GDM1 (cell line): ENCODE results near the gene KISS1.

ENCODE experiments used
- DNase-seq: peaks from one replicate; lab custom pipeline; 2025; lab: John Stamatoyannopoulos, UW

Gene KISS1

DNA sequence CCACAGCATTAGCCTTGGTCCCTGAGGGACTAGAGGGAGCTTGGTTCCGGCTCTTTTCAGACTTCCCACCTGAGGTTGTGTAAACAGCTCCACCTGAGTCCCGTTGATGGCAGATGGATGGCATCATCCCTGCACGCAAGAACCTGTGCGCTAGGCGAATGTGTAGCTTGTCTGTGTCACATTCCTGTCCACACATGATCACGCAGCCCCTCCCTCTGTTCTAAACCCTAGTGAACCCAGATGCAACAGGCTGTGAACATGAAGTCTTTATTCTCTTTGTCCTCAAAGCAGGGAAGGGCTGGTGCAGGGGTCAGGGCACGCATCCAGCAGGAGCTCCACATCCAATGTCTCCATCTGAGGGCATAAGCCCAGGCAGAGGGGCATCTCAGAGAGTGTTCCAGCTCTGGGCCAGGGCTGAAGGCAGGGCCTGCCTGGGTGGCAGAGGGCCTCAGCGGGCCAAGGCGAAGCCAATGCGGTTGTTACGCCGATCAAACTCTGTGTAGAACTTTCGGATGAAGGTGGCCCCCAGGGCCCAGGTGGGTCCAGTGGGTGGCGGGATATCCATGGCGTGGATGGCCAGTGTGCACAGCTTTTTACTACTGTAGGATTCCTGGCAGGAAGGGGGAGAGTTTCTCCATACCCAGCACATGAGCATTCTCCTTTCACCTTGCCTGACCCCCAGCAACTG is 41.6 kb downstream of the KISS1 start:
- DNase-seq: no peak

GRCh38 chr1:204153667-204154066 is 42.6 kb downstream of the KISS1 start:
- DNase-seq: no peak

GRCh38 chr1:204152310-204153044 is 43.8 kb downstream of the KISS1 start:
- no peak for DNase-seq

DNA sequence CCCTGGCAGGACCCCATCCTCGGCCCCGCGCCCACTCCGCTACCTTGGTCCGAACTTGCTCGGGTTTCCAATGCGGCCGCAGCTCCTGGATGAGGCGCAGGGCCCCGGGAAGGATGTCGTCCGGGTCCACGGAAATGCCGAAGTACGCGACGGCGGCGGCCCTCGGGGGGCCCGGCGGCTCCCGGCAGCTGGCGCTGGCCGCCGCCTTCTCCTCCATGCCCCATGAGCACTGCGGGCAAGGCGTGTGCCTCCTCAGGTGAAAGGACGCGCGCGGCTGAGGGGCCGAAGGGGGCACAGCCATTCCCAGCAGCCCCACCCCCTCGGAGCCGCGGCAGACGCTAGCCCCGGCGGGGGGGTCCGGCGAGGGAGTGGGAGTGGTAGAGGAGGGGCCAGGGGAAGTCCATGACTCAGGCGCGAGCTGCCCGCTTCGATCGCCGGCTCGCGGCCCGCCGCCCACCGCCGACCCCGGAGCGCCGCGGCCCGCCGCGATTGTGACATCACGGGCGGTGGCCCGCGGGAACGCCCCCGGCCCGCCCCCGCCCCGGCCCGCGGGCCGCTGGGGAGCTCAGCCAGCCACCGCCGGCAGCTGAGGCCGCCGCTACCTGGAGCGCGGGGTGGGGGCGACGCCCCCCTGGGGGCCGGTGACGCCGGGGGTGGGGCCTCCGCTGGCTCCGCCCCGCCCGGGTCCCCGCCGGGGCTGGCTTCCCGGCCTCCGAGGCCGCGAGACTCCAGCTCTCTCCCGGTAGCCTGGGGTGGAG is 44.6 kb downstream of the KISS1 start, which contains the start of gene ETNK2:
Gene ETNK2 (minus strand): TSS at position 493 of the 758 bp plus-strand sequence. CDS start 192 bp downstream, at position 301.
- no peak for DNase-seq

GRCh38 chr1:204150702-204151551 is 45.4 kb downstream of the KISS1 start:
- no peak for DNase-seq

DNA sequence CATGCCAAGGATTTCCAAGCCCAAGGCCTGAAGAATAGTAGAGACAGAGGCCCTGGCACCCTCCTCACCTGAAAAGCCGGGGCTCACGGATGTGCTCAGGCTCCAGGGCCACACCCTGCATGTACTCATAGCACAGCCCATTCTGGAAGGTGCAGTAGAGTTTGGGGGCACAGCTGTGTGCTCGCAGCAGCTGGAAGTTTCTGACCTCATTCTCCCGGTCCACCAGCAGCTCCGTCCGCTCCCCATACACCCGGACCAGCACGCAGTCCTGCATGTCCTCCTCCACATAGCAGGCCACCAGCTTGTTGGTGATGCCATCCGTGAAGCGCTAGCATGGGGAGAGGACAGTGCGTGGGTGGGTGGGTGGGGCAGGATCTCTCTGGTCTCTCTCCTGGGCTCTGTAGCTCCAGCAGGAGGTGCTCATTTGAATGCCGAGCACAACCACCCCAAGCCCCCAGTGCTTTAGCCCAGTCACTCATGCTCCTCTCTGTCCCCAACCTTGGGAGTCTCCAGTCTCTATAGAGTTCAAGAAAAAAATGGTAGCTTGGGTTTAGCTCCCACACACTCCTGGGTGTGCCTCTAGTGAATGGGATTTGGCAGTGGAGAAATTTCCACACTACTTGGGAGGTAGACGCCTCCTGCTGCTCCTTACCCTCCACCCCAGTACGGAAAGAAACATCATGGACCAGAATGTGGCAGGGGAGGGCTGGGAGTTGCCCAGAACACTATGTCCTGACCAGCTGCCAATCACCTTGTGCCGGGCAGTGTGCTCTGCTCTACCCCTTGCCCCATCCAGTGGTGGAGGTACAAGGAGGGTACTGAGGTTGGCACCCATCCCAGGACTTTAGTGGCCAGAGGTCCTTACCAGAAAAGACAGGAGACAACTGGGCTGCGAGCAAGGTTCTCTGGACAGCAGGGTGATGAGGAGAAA is 46.4 kb downstream of the KISS1 start:
- no peak for DNase-seq

- DNase-seq: no peak
Measured at GRCh38 chr1:204149107-204149506, 47.2 kb downstream of the KISS1 start.

GRCh38 chr1:204147406-204148383 is 48.6 kb downstream of the KISS1 start:
- DNase-seq: no peak

GRCh38 chr1:204146965-204147364 is 49.3 kb downstream of the KISS1 start:
- DNase-seq: no peak

DNA sequence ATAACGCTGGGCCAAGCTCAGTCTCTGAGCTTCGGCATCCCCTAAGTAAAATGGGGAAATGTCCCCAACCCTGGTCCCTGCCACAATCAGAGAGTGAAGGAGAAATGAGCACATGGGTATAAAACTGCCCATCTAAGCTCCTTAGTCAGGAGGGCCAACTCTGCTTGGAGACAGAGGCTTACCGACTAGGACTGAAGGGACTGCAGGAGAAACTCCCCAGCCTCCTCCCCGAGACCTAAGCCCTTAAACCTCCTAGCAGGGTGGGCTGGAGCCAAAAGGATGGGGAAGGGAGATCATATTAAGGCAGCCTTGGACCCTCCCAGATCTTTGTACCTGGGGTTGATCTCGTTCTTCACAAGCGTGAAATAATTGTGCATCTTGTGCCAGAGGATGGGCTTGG is 50.0 kb downstream of the KISS1 start:
- DNase-seq: no peak

- DNase-seq: no peak
Measured at GRCh38 chr1:204145033-204145504, 51.2 kb downstream of the KISS1 start.

- DNase-seq: no peak
Measured at GRCh38 chr1:204143276-204144041, 52.8 kb downstream of the KISS1 start.

DNA sequence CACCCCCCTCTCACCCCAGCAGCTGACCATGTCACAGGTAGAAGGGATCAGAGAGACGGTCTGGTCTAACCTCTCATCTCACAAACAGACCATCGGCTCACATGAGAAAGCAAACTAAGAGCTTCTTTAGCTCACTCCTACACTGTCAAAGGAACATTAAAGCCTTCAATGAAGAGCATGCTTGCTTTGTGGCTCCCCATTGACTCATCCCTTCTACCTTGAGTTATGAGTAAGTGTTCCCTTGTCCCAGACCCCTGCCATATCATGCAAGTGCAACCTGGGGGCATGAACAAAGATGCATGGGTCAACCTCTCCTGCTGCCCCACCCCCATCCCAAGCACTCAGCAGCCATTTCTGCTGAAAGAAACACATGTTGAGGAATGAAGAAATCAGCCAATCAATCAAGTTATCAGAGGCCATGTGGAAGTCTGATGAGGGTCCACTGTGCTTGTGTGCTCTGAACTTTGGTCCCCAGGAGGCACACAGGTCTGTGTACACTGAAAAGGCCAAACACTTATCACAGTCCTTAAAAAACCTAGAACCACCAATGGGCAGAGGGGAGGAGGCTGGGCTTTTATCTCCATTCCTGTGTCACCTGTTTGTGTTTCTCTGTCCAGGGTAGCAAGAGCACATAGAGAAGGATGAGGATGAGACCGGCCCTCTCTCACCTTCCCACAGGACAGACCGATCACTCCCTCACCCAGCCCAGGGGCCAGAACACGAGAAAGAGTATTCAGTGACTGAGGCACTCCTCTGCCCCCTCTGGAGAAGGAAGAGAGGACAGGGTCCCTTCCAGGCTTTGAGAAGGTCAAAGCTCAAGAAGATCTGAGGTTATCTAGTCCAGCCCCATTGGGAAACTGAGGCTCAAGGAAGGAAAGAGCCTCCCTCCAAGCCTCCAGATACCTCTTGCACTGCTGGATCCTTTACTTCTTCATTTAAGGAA is 54.0 kb downstream of the KISS1 start:
- DNase-seq: no peak

GRCh38 chr1:204141131-204141530 is 55.2 kb downstream of the KISS1 start:
- DNase-seq: no peak
